Activated B cell treated with CpG ODN at 0.5 μM for 24 hours (primary cell): ENCODE measurements around the gene LRRC4C. TPM values are rescaled to one million over a fixed set of nuclear protein-coding genes. Genes with fewer than 3 reads are reported as not detected.

ENCODE experiments used
- ATAC-seq: fragments of 200-7000 bp; cut with Tn5 transposase; one replicate; pipeline ENCODE4 v1.10.0; 2021; ENCODE audit warnings: low read depth, mild to moderate bottlenecking, moderate library complexity
- CTCF ChIA-PET: fragments of 350-600 bp; sonication (Branson Sonifier 250); formaldehyde crosslinking; loops from one replicate; lab custom pipeline; 2021; ENCODE audit warnings: antibody characterized with exemption; lab: Charles Lee
- POLR2A ChIA-PET: fragments of 350-600 bp; sonication (Branson Sonifier 250); formaldehyde crosslinking; loops from one replicate; lab custom pipeline; 2021; ENCODE audit warnings: antibody characterized with exemption; lab: Charles Lee
- DNase-seq: peaks from one replicate; pipeline ENCODE4 v3.0.0; 2022
- H3K27ac Mint-ChIP-seq: one replicate; pipeline ENCODE4 v1.8.0; 2020; ENCODE audit warnings: mixed read lengths
- H3K27me3 Mint-ChIP-seq: one replicate; pipeline ENCODE4 v1.8.0; 2021; ENCODE audit warnings: mixed read lengths
- H3K36me3 Mint-ChIP-seq: one replicate; pipeline ENCODE4 v1.8.0; 2021; ENCODE audit warnings: low read depth, mixed read lengths
- H3K4me1 Mint-ChIP-seq: one replicate; pipeline ENCODE4 v1.8.0; 2021; ENCODE audit warnings: mixed read lengths
- H3K4me3 Mint-ChIP-seq: one replicate; pipeline ENCODE4 v1.8.0; 2020; ENCODE audit warnings: mild to moderate bottlenecking, mixed read lengths
- H3K9me3 Mint-ChIP-seq: one replicate; pipeline ENCODE4 v1.8.0; 2020; ENCODE audit warnings: mixed read lengths
- CTCF ChIP-seq: fragments of 200-600 bp; IDR thresholded peaks from one replicate; pipeline ENCODE4 v1.8.0; 2022; ENCODE audit warnings: antibody characterized with exemption, mild to moderate bottlenecking
- intact Hi-C: fragments of 100-400 bp; cut with micrococcal nuclease; formaldehyde crosslinking; loops from one replicate; pipeline ENCODE4 v1.15.1; 2024
- total RNA-seq: library from RNA; stranded (reverse); gene quantifications from 2 replicates; pipeline ENCODE4 v1.2.3, GENCODE V29; 2022

The LRRC4C gene
- total RNA-seq, 1 donor from 2014 or later: not detected

- ATAC-seq: no peak
- intact Hi-C loops: no loop called here
Measured at GRCh38 chr11:40162901-40163883, 1296.3 kb downstream of the LRRC4C start.

GRCh38 chr11:40161854-40162410 is 1297.5 kb downstream of the LRRC4C start:
- DNase-seq (no peak), ATAC-seq (no peak)
- Mint-ChIP-seq H3K27me3 (no peaks in the 10 kb centered on the region), H3K4me3 (no peak overlapping the region), H3K27ac (no peak overlapping the region), H3K4me1 (no peaks in the 10 kb centered on the region), H3K9me3 (peaks cover 19% of the 10 kb centered on the region), H3K36me3 (no peaks in the 10 kb centered on the region)
- intact Hi-C loops: no loop called here
- ChIA-PET POLR2A (no interaction called here), CTCF (no interaction called here)
- TF ChIP-seq CTCF: no peak

More at GRCh38 chr11:40162901-40163883, 1296.3 kb downstream of the LRRC4C start:
- Mint-ChIP-seq H3K4me3 (no peak overlapping the region), H3K9me3 (peaks cover 8% of the 10 kb centered on the region), H3K36me3 (no peaks in the 10 kb centered on the region), H3K27me3 (no peaks in the 10 kb centered on the region), H3K4me1 (no peaks in the 10 kb centered on the region), H3K27ac (no peak overlapping the region)
- no peak for TF ChIP-seq CTCF
- ChIA-PET POLR2A (no interaction called here), CTCF (no interaction called here)
- DNase-seq: no peak

GRCh38 chr11:40160418-40160817 is 1299.0 kb downstream of the LRRC4C start:
- intact Hi-C loops: no loop called here
- ATAC-seq (no peak), DNase-seq (no peak)
- Mint-ChIP-seq H3K36me3 (no peaks in the 10 kb centered on the region), H3K27me3 (no peaks in the 10 kb centered on the region), H3K27ac (no peak overlapping the region), H3K4me1 (no peaks in the 10 kb centered on the region), H3K9me3 (peaks cover 25% of the 10 kb centered on the region), H3K4me3 (no peak overlapping the region)
- no peak for TF ChIP-seq CTCF
- CTCF ChIA-PET: no interaction called here
- POLR2A ChIA-PET: no interaction called here

- Mint-ChIP-seq H3K4me1 (no peaks in the 10 kb centered on the region), H3K36me3 (no peaks in the 10 kb centered on the region), H3K4me3 (no peak overlapping the region), H3K9me3 (peaks cover 16% of the 10 kb centered on the region), H3K27ac (no peak overlapping the region), H3K27me3 (no peaks in the 10 kb centered on the region)
- DNase-seq: no peak
- CTCF ChIA-PET: no interaction called here
- ATAC-seq: no peak
- intact Hi-C loops: no loop called here
- TF ChIP-seq CTCF: no peak
- POLR2A ChIA-PET: no interaction called here
Measured at GRCh38 chr11:40149721-40150120, 1309.7 kb downstream of the LRRC4C start.

GRCh38 chr11:40140560-40140959 is 1318.9 kb downstream of the LRRC4C start:
- ATAC-seq (no peak), DNase-seq (no peak)
- no peaks in the 10 kb centered on the region for H3K36me3 Mint-ChIP-seq
- H3K4me1 Mint-ChIP-seq: no peaks in the 10 kb centered on the region
- no peak for TF ChIP-seq CTCF
- H3K9me3 Mint-ChIP-seq: peaks cover 11% of the 10 kb centered on the region
- POLR2A ChIA-PET: no interaction called here
- intact Hi-C loops: no loop called here
- no peaks in the 10 kb centered on the region for H3K27me3 Mint-ChIP-seq
- CTCF ChIA-PET: no interaction called here
- no peak overlapping the region for H3K4me3 Mint-ChIP-seq
- H3K27ac Mint-ChIP-seq: no peak overlapping the region
